Glutamatergic neuron (in vitro differentiated cells): ENCODE measurements around the gene CXCL1. TPM values are rescaled to one million over a fixed set of nuclear protein-coding genes. Genes with fewer than 3 reads are reported as not detected.

Experiments
- DNase-seq: peaks from one replicate; pipeline ENCODE4 v3.0.0; 2022
- H3K27ac Mint-ChIP-seq: one replicate; pipeline ENCODE4 v1.8.0; 2020; ENCODE audit warnings: mild to moderate bottlenecking, mixed read lengths, inconsistent platforms; ENCODE audit not compliant: unreplicated experiment
- H3K27me3 Mint-ChIP-seq: one replicate; pipeline ENCODE4 v1.8.0; 2020; ENCODE audit warnings: mild to moderate bottlenecking, moderate library complexity, mixed read lengths, inconsistent platforms; ENCODE audit not compliant: unreplicated experiment
- H3K36me3 Mint-ChIP-seq: one replicate; pipeline ENCODE4 v1.8.0; 2020; ENCODE audit warnings: mild to moderate bottlenecking, mixed read lengths, inconsistent platforms; ENCODE audit not compliant: unreplicated experiment
- H3K4me1 Mint-ChIP-seq: one replicate; pipeline ENCODE4 v1.8.0; 2020; ENCODE audit warnings: mild to moderate bottlenecking, low read depth, mixed read lengths, inconsistent platforms; ENCODE audit not compliant: unreplicated experiment
- H3K4me3 Mint-ChIP-seq: one replicate; pipeline ENCODE4 v1.8.0; 2020; ENCODE audit warnings: mild to moderate bottlenecking, mixed read lengths, inconsistent platforms; ENCODE audit not compliant: unreplicated experiment
- H3K9me3 Mint-ChIP-seq: one replicate; pipeline ENCODE4 v1.8.0; 2020; ENCODE audit warnings: mild to moderate bottlenecking, moderate library complexity, mixed read lengths, inconsistent platforms; ENCODE audit not compliant: unreplicated experiment
- CTCF ChIP-seq: fragments of 200-600 bp; sonication (generic); IDR thresholded peaks from one replicate; pipeline ENCODE4 v1.5.0; 2021; ENCODE audit not compliant: partially characterized antibody, unreplicated experiment
- total RNA-seq: library from RNA; stranded (reverse); fragmentation: NEBNext Ultra II Directional; extraction: Animal tissue kit (Norgen Biotek cat#: 25700); gene quantifications from one replicate; pipeline ENCODE4 v1.2.1, GENCODE V29; 2021; ENCODE audit not compliant: unreplicated experiment

Gene CXCL1
- total RNA-seq, 1 donor from 2014 or later: not detected

GRCh38 chr4:73916172-73916925 lies 47.2 kb downstream of the CXCL1 start:
- Mint-ChIP-seq H3K4me3 (no peak overlapping the region), H3K9me3 (no peaks in the 10 kb centered on the region), H3K4me1 (no peaks in the 10 kb centered on the region), H3K27ac (no peak overlapping the region), H3K27me3 (no peaks in the 10 kb centered on the region), H3K36me3 (no peaks in the 10 kb centered on the region)
- DNase-seq: no peak
- no peak for TF ChIP-seq CTCF

GRCh38 chr4:73917081-73917501 lies 47.9 kb downstream of the CXCL1 start:
- Mint-ChIP-seq H3K27ac (no peak overlapping the region), H3K4me1 (no peaks in the 10 kb centered on the region), H3K36me3 (no peaks in the 10 kb centered on the region), H3K9me3 (no peaks in the 10 kb centered on the region), H3K27me3 (no peaks in the 10 kb centered on the region), H3K4me3 (no peak overlapping the region)
- no peak for TF ChIP-seq CTCF
- no peak for DNase-seq

GRCh38 chr4:73918058-73918457 lies 48.9 kb downstream of the CXCL1 start:
- no peaks in the 10 kb centered on the region for H3K4me1 Mint-ChIP-seq
- H3K4me3 Mint-ChIP-seq: no peak overlapping the region
- no peak overlapping the region for H3K27ac Mint-ChIP-seq
- no peak for TF ChIP-seq CTCF
- H3K36me3 Mint-ChIP-seq: no peaks in the 10 kb centered on the region
- no peaks in the 10 kb centered on the region for H3K9me3 Mint-ChIP-seq
- no peaks in the 10 kb centered on the region for H3K27me3 Mint-ChIP-seq
- DNase-seq: no peak

- TF ChIP-seq CTCF: no peak
- Mint-ChIP-seq H3K4me1 (no peaks in the 10 kb centered on the region), H3K9me3 (no peaks in the 10 kb centered on the region), H3K27me3 (no peaks in the 10 kb centered on the region), H3K27ac (no peak overlapping the region), H3K36me3 (no peaks in the 10 kb centered on the region), H3K4me3 (no peak overlapping the region)
- DNase-seq: no peak
Observed at GRCh38 chr4:73919691-73920090, 50.5 kb downstream of the CXCL1 start.

Other genes with a start within 250 kb of the CXCL1 start
- not detected for gene RASSF6, start 249.0 kb upstream of the CXCL1 start, total RNA-seq
- not detected for gene CXCL8, start 128.8 kb upstream of the CXCL1 start, total RNA-seq
- gene CXCL6, start 32.7 kb upstream of the CXCL1 start, total RNA-seq: not detected
- not detected for gene PF4V1, start 16.1 kb upstream of the CXCL1 start, total RNA-seq
- not detected for gene PF4, start 112.6 kb downstream of the CXCL1 start, total RNA-seq
- not detected for gene PPBP, start 118.8 kb downstream of the CXCL1 start, total RNA-seq
- not detected for gene CXCL5, start 129.3 kb downstream of the CXCL1 start, total RNA-seq
- 0.74 TPM for gene CXCL3, start 169.3 kb downstream of the CXCL1 start, total RNA-seq
- gene CXCL2, start 229.8 kb downstream of the CXCL1 start, total RNA-seq: not detected